Hepatocyte (in vitro differentiated cells): ENCODE data around the gene CFLAR.

Experiments
- CTCF ChIP-seq: fragments of 200-600 bp; sonication (generic); IDR thresholded peaks from 2 replicates; pipeline ENCODE4 v1.5.1; 2016; ENCODE audit warnings: antibody characterized with exemption, mild to moderate bottlenecking; ENCODE audit not compliant: poor library complexity
- EZH2 ChIP-seq: fragments of 200-600 bp; sonication (generic); IDR thresholded peaks from 2 replicates; pipeline ENCODE4 v1.6.1; 2016; ENCODE audit warnings: antibody characterized with exemption, mild to moderate bottlenecking, borderline replicate concordance

GRCh38 chr2:201191132-201191875 is 75.3 kb downstream of the CFLAR start:
- no peak for TF ChIP-seq CTCF
- no peak for TF ChIP-seq EZH2
